HepG2 (cell line): ENCODE measurements around the gene COMP. TPM values are rescaled to one million over a fixed set of nuclear protein-coding genes. Genes with fewer than 3 reads are reported as not detected.
A peak's percentile ranks its signal among the peaks of the same experiment; 100 is the strongest.

ENCODE experiments used
- CREM ChIP-seq, 2 experiments: sonication (generic) in 1 of 2; formaldehyde crosslinking in 1 of 2; IDR thresholded peaks; 2 replicates each; pipeline versions ENCODE4 v1.4.0 to v1.6.1; 2016 to 2020; ENCODE audit warnings: antibody characterized with exemption in 1 of 2, mild to moderate bottlenecking in 1 of 2, missing genetic modification reagents in 1 of 2
- DR1 ChIP-seq: sonication (generic); formaldehyde crosslinking; IDR thresholded peaks from 2 replicates; pipeline ENCODE4 v1.8.0; 2021; ENCODE audit warnings: mild to moderate bottlenecking, missing genetic modification reagents, inconsistent platforms
- GABPA ChIP-seq, 2 experiments: IDR thresholded peaks; 2 replicates each; pipeline ENCODE4 v1.6.1; 2011 to 2016; ENCODE audit warnings: low read depth in 2 of 2, low read length in 1 of 2, missing biosample characterization in 1 of 2, missing genetic modification characterization in 1 of 2
- KDM5A ChIP-seq: fragments of 200-600 bp; sonication (generic); IDR thresholded peaks from 2 replicates; pipeline ENCODE4 v1.7.0; 2018; ENCODE audit warnings: antibody characterized with exemption, mild to moderate bottlenecking, low read length, borderline replicate concordance
- MIER2 ChIP-seq: IDR thresholded peaks from 2 replicates; pipeline ENCODE4 v1.6.1; 2016; ENCODE audit warnings: missing biosample characterization, missing genetic modification reagents
- MZF1 ChIP-seq: sonication (generic); formaldehyde crosslinking; IDR thresholded peaks from 2 replicates; pipeline ENCODE4 v1.8.1; 2023; ENCODE audit warnings: mild to moderate bottlenecking, missing genetic modification reagents, borderline replicate concordance
- REPIN1 ChIP-seq: sonication (generic); formaldehyde crosslinking; IDR thresholded peaks from 2 replicates; pipeline ENCODE4 v1.8.0; 2022; ENCODE audit warnings: missing genetic modification reagents, low read depth, mild to moderate bottlenecking, borderline replicate concordance
- SNAPC2 ChIP-seq: sonication (generic); formaldehyde crosslinking; IDR thresholded peaks from 2 replicates; pipeline ENCODE4 v1.8.1; 2022; ENCODE audit warnings: mild to moderate bottlenecking, missing genetic modification reagents
- TERF1 ChIP-seq: sonication (generic); formaldehyde crosslinking; IDR thresholded peaks from 2 replicates; pipeline ENCODE4 v1.8.0; 2022; ENCODE audit warnings: mild to moderate bottlenecking, missing genetic modification reagents, moderate library complexity
- ZBTB25 ChIP-seq: IDR thresholded peaks from 2 replicates; pipeline ENCODE4 v1.6.1; 2018; ENCODE audit warnings: missing genetic modification reagents
- ZFP82 ChIP-seq: sonication (generic); formaldehyde crosslinking; IDR thresholded peaks from 2 replicates; pipeline ENCODE4 v1.5.1; 2020; ENCODE audit warnings: mild to moderate bottlenecking, missing genetic modification reagents, borderline replicate concordance
- ZNF18 ChIP-seq: sonication (generic); formaldehyde crosslinking; IDR thresholded peaks from 2 replicates; pipeline ENCODE4 v1.8.0; 2022; ENCODE audit warnings: mild to moderate bottlenecking, missing genetic modification reagents; ENCODE audit not compliant: insufficient replicate concordance
- ZNF274 ChIP-seq: sonication (generic); formaldehyde crosslinking; IDR thresholded peaks from 2 replicates; pipeline ENCODE4 v1.5.1; 2020; ENCODE audit warnings: mild to moderate bottlenecking, missing genetic modification reagents
- ZNF577 ChIP-seq: sonication (generic); formaldehyde crosslinking; IDR thresholded peaks from 2 replicates; pipeline ENCODE4 v1.4.0; 2020; ENCODE audit warnings: mild to moderate bottlenecking, low read depth, missing genetic modification reagents, borderline replicate concordance
- ZNF709 ChIP-seq: sonication (generic); formaldehyde crosslinking; IDR thresholded peaks from 2 replicates; pipeline ENCODE4 v1.5.0; 2020; ENCODE audit warnings: mild to moderate bottlenecking, missing genetic modification reagents
- ZNF782 ChIP-seq: sonication (generic); formaldehyde crosslinking; IDR thresholded peaks from 2 replicates; pipeline ENCODE4 v1.4.0; 2020; ENCODE audit warnings: missing genetic modification reagents, mild to moderate bottlenecking, borderline replicate concordance
- ZNF891 ChIP-seq: sonication (generic); formaldehyde crosslinking; IDR thresholded peaks from 2 replicates; pipeline ENCODE4 v1.5.0; 2020; ENCODE audit warnings: mild to moderate bottlenecking, missing genetic modification reagents
- ZSCAN25 ChIP-seq: sonication (generic); formaldehyde crosslinking; IDR thresholded peaks from 2 replicates; pipeline ENCODE4 v1.8.0; 2022; ENCODE audit warnings: mild to moderate bottlenecking, missing genetic modification reagents
- polyA plus RNA-seq, 8 experiments: library from polyadenylated mRNA; depleted of rRNA in 3 of 8; stranded (reverse) in 7 of 8; unstranded in 1 of 8; fragments of >200 nt; fragmentation: Illumina TruSeq in 4 of 8; extraction: Trizol in 4 of 8; gene quantifications; 2 replicates each; pipeline versions ENCODE4 v1.2.1 to v1.2.3, GENCODE V29; 2011 to 2016; ENCODE audit warnings: low read depth in 4 of 8, missing spikeins in 1 of 8, mixed read lengths in 1 of 8; ENCODE audit not compliant: insufficient read depth in 1 of 8
- total RNA-seq, 5 experiments: library from RNA; depleted of rRNA; stranded (reverse); fragments of >200 nt; fragmentation: Illumina TruSeq; extraction: Trizol; gene quantifications; 2 replicates each; pipeline ENCODE4 v1.2.3, GENCODE V29; 2016; ENCODE audit warnings: low read depth in 1 of 5
- TF ChIP-seq, protein P1 (sequence below), 2 experiments: sonication (generic) in 1 of 2; formaldehyde crosslinking in 1 of 2; IDR thresholded peaks; 2 replicates each; pipeline versions ENCODE4 v1.4.0 to v1.6.1; 2018 to 2020; ENCODE audit warnings: missing genetic modification reagents in 2 of 2, borderline replicate concordance in 1 of 2, low read depth in 1 of 2, mild to moderate bottlenecking in 1 of 2, missing biosample characterization in 1 of 2
- TF ChIP-seq, protein P2 (sequence below): sonication (generic); formaldehyde crosslinking; IDR thresholded peaks from 2 replicates; pipeline ENCODE4 v1.5.0; 2020; ENCODE audit warnings: missing genetic modification reagents, mild to moderate bottlenecking, borderline replicate concordance

Gene COMP
- total and polyA plus RNA-seq, 2 of the 13 experiments (the other 11 are each of a cell fraction or from before 2014, with no cell fraction given) = 0.04 to 0.13 TPM

GRCh38 chr19:18798384-18799352, 7.6 kb upstream of the COMP start (continued):
- TF ChIP-seq GABPA (IDR thresholded peaks at IDR 0.05; ENCODE audit: low read depth, low read length) (no peak), GABPA (CRISPR knock-in tag; IDR thresholded peaks at IDR 0.05; ENCODE audit: low read depth) (no peak), CREM (IDR thresholded peaks at IDR 0.05) (no peak), CREM (CRISPR knock-in tag; IDR thresholded peaks at IDR 0.05) (no peak), MZF1 (no peak), DR1 (no peak), ZNF18 (no peak), TERF1 (CRISPR knock-in tag) (no peak), ZNF274 (CRISPR knock-in tag) (no peak), ZBTB25 (CRISPR knock-in tag) (no peak), ZNF891 (no peak), SNAPC2 (CRISPR knock-in tag) (0 out of 2 replicates have a peak, but pooled peaks have one; percentile 27), MIER2 (CRISPR knock-in tag) (no peak), ZNF577 (CRISPR knock-in tag) (no peak), ZNF782 (CRISPR knock-in tag) (no peak), KDM5A (no peak), REPIN1 (CRISPR knock-in tag) (no peak), ZSCAN25 (CRISPR knock-in tag) (no peak), ZNF709 (CRISPR knock-in tag) (no peak; the same call in 1 of the 2 replicates), ZFP82 (CRISPR knock-in tag) (no peak)
- TF ChIP-seq, protein P1, sequence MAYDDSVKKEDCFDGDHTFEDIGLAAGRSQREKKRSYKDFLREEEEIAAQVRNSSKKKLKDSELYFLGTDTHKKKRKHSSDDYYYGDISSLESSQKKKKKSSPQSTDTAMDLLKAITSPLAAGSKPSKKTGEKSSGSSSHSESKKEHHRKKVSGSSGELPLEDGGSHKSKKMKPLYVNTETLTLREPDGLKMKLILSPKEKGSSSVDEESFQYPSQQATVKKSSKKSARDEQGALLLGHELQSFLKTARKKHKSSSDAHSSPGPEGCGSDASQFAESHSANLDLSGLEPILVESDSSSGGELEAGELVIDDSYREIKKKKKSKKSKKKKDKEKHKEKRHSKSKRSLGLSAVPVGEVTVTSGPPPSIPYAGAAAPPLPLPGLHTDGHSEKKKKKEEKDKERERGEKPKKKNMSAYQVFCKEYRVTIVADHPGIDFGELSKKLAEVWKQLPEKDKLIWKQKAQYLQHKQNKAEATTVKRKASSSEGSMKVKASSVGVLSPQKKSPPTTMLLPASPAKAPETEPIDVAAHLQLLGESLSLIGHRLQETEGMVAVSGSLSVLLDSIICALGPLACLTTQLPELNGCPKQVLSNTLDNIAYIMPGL (CRISPR knock-in tag; IDR thresholded peaks at IDR 0.05; ENCODE audit: borderline replicate concordance in 1 of 2, low read depth in 1 of 2) = no peak
- TF ChIP-seq, protein P2, sequence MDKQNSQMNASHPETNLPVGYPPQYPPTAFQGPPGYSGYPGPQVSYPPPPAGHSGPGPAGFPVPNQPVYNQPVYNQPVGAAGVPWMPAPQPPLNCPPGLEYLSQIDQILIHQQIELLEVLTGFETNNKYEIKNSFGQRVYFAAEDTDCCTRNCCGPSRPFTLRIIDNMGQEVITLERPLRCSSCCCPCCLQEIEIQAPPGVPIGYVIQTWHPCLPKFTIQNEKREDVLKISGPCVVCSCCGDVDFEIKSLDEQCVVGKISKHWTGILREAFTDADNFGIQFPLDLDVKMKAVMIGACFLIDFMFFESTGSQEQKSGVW = no peak
